SU-DHL-6 (cell line): Measurements from ENCODE around the gene SLC37A3.

ENCODE experiments used
- CTCF ChIP-seq: fragments of 200-600 bp; sonication (generic); IDR thresholded peaks from one replicate; pipeline ENCODE4 v1.5.1; 2017; ENCODE audit warnings: antibody characterized with exemption, mild to moderate bottlenecking, low read length, moderate library complexity; ENCODE audit not compliant: insufficient read depth, poor library complexity, severe bottlenecking
- EZH2phosphoT487 ChIP-seq: fragments of 200-600 bp; sonication (generic), shearing (Covaris generic); conservative IDR thresholded peaks from 2 replicates; pipeline ENCODE4 v1.6.1; 2018; ENCODE audit warnings: mild to moderate bottlenecking, antibody characterized with exemption, low read length, moderate library complexity, mixed read lengths

- TF ChIP-seq CTCF (no peak), EZH2phosphoT487 (no peak)
Measured at GRCh38 chr7:140403878-140404564, 5.7 kb upstream of the SLC37A3 start, which contains the start of gene RAB19.
